ENCODE measurements around the gene TCP1. TPM values are rescaled to one million over a fixed set of nuclear protein-coding genes. Genes with fewer than 3 reads are reported as not detected.

The TCP1 gene
- total and polyA plus RNA-seq, 9 donors: 176 to 229 (median 207) TPM

Other genes starting within 250 kb of the TCP1 start
- gene SOD2, start 96.4 kb downstream of the TCP1 start, total RNA-seq: 113 TPM
- 100 to 1,000 TPM in 1 of 8 donors, 10 to 100 TPM in 7; 69.9 to 103 (median 87.2) TPM for gene SOD2, start 96.4 kb downstream of the TCP1 start, polyA plus RNA-seq (ENCODE audit: insufficient read depth in 1 of 8, insufficient read length in 8 of 8, low replicate concordance in 1 of 8)
- gene WTAP, start 62.1 kb downstream of the TCP1 start, total RNA-seq: 66.0 TPM
- 10 to 100 TPM; 61.4 to 80.3 (median 72.9) TPM for gene WTAP, start 62.1 kb downstream of the TCP1 start, polyA plus RNA-seq (ENCODE audit: insufficient read depth in 1 of 8, insufficient read length in 8 of 8, low replicate concordance in 1 of 8)
- 14.4 TPM for gene ACAT2, start 27.6 kb downstream of the TCP1 start, total RNA-seq
- gene ACAT2, start 27.6 kb downstream of the TCP1 start, polyA plus RNA-seq (ENCODE audit: insufficient read depth in 1 of 8, insufficient read length in 8 of 8, low replicate concordance in 1 of 8): 10 to 100 TPM; 16.1 to 26.5 (median 20.2) TPM
- 76.2 TPM for gene MRPL18, start 865 bp upstream of the TCP1 start, total RNA-seq
- 10 to 100 TPM; 66.7 to 80.2 (median 74.5) TPM for gene MRPL18, start 865 bp upstream of the TCP1 start, polyA plus RNA-seq (ENCODE audit: insufficient read depth in 1 of 8, insufficient read length in 8 of 8, low replicate concordance in 1 of 8)
- 0.22 TPM for gene PNLDC1, start 10.7 kb upstream of the TCP1 start, total RNA-seq
- gene PNLDC1, start 10.7 kb upstream of the TCP1 start, polyA plus RNA-seq (ENCODE audit: insufficient read depth in 1 of 8, insufficient read length in 8 of 8, low replicate concordance in 1 of 8): under 1 TPM; 0.19 to 0.49 (median 0.27) TPM
- gene MAS1, start 101.4 kb upstream of the TCP1 start, total RNA-seq: 0.09 TPM
- gene MAS1, start 101.4 kb upstream of the TCP1 start, polyA plus RNA-seq (ENCODE audit: insufficient read depth in 1 of 8, insufficient read length in 8 of 8, low replicate concordance in 1 of 8): under 1 TPM; 0.14 to 0.87 (median 0.46) TPM
- gene IGF2R, start 179.5 kb upstream of the TCP1 start, total RNA-seq: 66.6 TPM
- 100 to 1,000 TPM in 7 of 8 donors, 10 to 100 TPM in 1; 94.1 to 133 (median 125) TPM for gene IGF2R, start 179.5 kb upstream of the TCP1 start, polyA plus RNA-seq (ENCODE audit: insufficient read depth in 1 of 8, insufficient read length in 8 of 8, low replicate concordance in 1 of 8)